ENCODE measurements around the gene CMPK1.

Gene CMPK1

DNA sequence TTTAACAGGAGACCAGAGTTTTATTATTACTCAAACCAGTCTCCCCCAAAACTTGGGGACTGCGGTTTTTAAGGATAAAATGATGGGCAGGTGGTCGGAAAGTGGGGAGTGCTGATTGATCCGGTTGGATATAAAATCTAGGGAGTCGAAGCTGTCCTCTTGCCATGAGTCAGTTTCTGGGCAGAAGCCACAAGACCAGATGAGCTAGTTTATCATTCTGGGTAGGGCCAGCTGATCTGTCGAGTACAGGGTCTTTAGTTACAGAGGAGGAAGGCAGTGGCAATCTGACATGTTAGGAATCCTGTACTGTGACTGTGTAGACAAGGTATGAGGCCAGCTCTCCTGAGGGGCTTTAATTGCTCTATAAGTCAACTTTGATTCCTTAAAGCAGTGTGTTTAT lies 59.6 kb downstream of the CMPK1 start:
- no peak overlapping the region for H3K4me3 ChIP-seq (ENCODE audit: low read depth, low read length)
- DNase-seq (ENCODE audit: low read depth): no peak
- no peak for TF ChIP-seq CTCF (IDR thresholded peaks at IDR 0.05; ENCODE audit: insufficient read depth, low read depth, low read length, missing control alignments)

- no peak for TF ChIP-seq CTCF (IDR thresholded peaks at IDR 0.05; ENCODE audit: insufficient read depth, low read depth, low read length, missing control alignments)
- H3K4me3 ChIP-seq (ENCODE audit: low read depth, low read length): no peak overlapping the region
- DNase-seq (ENCODE audit: low read depth): no peak
These were observed 61.8 kb downstream of the CMPK1 start for GRCh38 chr1:47395433-47395832.

DNA sequence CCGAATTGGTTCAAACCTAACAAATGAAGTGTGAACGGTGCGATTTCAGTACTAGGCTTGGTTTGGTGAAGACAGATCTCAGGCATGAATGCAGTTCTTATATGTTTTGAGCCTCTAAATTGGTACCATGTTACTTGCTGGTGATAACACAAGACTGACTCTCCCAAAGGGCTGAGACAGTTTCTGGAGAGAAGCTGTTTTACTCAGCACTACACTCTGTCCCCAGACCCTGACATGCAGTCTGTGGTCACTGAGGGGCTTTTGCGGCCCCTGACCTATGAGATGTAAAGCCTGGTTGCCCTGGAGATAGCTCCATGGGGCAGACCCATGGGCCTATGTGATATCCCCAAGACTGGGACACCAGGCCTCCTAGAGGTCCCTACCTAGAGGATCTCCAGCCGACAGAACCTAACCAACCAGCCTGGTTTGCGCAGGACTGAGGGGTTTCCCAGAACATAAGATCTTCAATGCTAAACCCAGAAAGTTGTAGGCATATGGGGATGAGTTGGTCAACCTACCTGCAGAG lies 63.1 kb downstream of the CMPK1 start:
- TF ChIP-seq CTCF (IDR thresholded peaks at IDR 0.05; ENCODE audit: insufficient read depth, low read depth, low read length, missing control alignments): no peak

GRCh38 chr1:47399138-47399845 lies 65.7 kb downstream of the CMPK1 start:
- no peak overlapping the region for H3K4me3 ChIP-seq (ENCODE audit: low read depth, low read length)
- DNase-seq (ENCODE audit: low read depth): peak; percentile 20
- TF ChIP-seq CTCF (IDR thresholded peaks at IDR 0.05; ENCODE audit: insufficient read depth, low read depth, low read length, missing control alignments): no peak

More for the DNA sequence above, 63.1 kb downstream of the CMPK1 start:
- peak; percentile 41 for DNase-seq (ENCODE audit: low read depth)
- no peak overlapping the region for H3K4me3 ChIP-seq (ENCODE audit: low read depth, low read length)

- TF ChIP-seq CTCF (IDR thresholded peaks at IDR 0.05; ENCODE audit: insufficient read depth, low read depth, low read length, missing control alignments): no peak
- no peak overlapping the region for H3K4me3 ChIP-seq (ENCODE audit: low read depth, low read length)
- DNase-seq (ENCODE audit: low read depth): no peak
These were observed 66.2 kb downstream of the CMPK1 start for GRCh38 chr1:47399846-47400155.

DNA sequence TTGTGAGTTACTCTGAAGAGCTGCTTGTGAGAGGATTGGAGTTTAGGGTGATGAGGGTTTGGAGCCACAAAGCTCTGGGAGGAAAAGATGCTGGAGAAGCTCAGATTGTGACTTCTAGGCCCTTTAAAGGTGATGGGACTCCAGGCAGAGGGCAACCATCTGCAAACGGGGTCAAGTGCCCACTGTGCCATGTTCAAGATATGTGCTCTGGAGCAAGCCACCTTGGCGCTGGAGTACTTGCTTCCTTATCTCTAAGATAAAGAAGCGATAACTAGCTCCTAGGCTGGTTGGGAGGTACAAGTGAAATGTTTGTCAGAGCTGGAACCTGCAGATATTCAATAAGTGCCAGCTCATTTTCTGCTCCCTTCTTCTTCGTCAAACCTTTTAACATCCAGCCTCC lies 68.2 kb downstream of the CMPK1 start:
- no peak for DNase-seq (ENCODE audit: low read depth)
- no peak overlapping the region for H3K4me3 ChIP-seq (ENCODE audit: low read depth, low read length)
- no peak for TF ChIP-seq CTCF (IDR thresholded peaks at IDR 0.05; ENCODE audit: insufficient read depth, low read depth, low read length, missing control alignments)

- TF ChIP-seq CTCF (IDR thresholded peaks at IDR 0.05; ENCODE audit: insufficient read depth, low read depth, low read length, missing control alignments): no peak
- H3K4me3 ChIP-seq (ENCODE audit: low read depth, low read length): no peak overlapping the region
- no peak for DNase-seq (ENCODE audit: low read depth)
These were observed 69.0 kb downstream of the CMPK1 start for GRCh38 chr1:47402591-47402990.
